Glutamatergic neuron (in vitro differentiated cells): ENCODE data around the gene TANK. TPM values are rescaled to one million over a fixed set of nuclear protein-coding genes. Genes with fewer than 3 reads are reported as not detected.

Experiments
- DNase-seq: peaks from one replicate; pipeline ENCODE4 v3.0.0; 2022
- H3K27ac Mint-ChIP-seq: one replicate; pipeline ENCODE4 v1.8.0; 2020; ENCODE audit warnings: mild to moderate bottlenecking, mixed read lengths, inconsistent platforms; ENCODE audit not compliant: unreplicated experiment
- H3K27me3 Mint-ChIP-seq: one replicate; pipeline ENCODE4 v1.8.0; 2020; ENCODE audit warnings: mild to moderate bottlenecking, moderate library complexity, mixed read lengths, inconsistent platforms; ENCODE audit not compliant: unreplicated experiment
- H3K36me3 Mint-ChIP-seq: one replicate; pipeline ENCODE4 v1.8.0; 2020; ENCODE audit warnings: mild to moderate bottlenecking, mixed read lengths, inconsistent platforms; ENCODE audit not compliant: unreplicated experiment
- H3K4me1 Mint-ChIP-seq: one replicate; pipeline ENCODE4 v1.8.0; 2020; ENCODE audit warnings: mild to moderate bottlenecking, low read depth, mixed read lengths, inconsistent platforms; ENCODE audit not compliant: unreplicated experiment
- H3K4me3 Mint-ChIP-seq: one replicate; pipeline ENCODE4 v1.8.0; 2020; ENCODE audit warnings: mild to moderate bottlenecking, mixed read lengths, inconsistent platforms; ENCODE audit not compliant: unreplicated experiment
- H3K9me3 Mint-ChIP-seq: one replicate; pipeline ENCODE4 v1.8.0; 2020; ENCODE audit warnings: mild to moderate bottlenecking, moderate library complexity, mixed read lengths, inconsistent platforms; ENCODE audit not compliant: unreplicated experiment
- CTCF ChIP-seq: fragments of 200-600 bp; sonication (generic); IDR thresholded peaks from one replicate; pipeline ENCODE4 v1.5.0; 2021; ENCODE audit not compliant: partially characterized antibody, unreplicated experiment
- total RNA-seq: library from RNA; stranded (reverse); fragmentation: NEBNext Ultra II Directional; extraction: Animal tissue kit (Norgen Biotek cat#: 25700); gene quantifications from one replicate; pipeline ENCODE4 v1.2.1, GENCODE V29; 2021; ENCODE audit not compliant: unreplicated experiment

TANK gene
- total RNA-seq, 1 donor from 2014 or later, result 45.9 TPM

- H3K4me1 Mint-ChIP-seq, result peaks cover 4% of the 10 kb centered on the region
- no peak for TF ChIP-seq CTCF
- H3K27ac Mint-ChIP-seq, result peak overlapping the region; percentile 100
- H3K9me3 Mint-ChIP-seq, result peaks cover 4% of the 10 kb centered on the region
- no peak for DNase-seq
- peaks cover 2% of the 10 kb centered on the region for H3K27me3 Mint-ChIP-seq
- H3K36me3 Mint-ChIP-seq, result no peaks in the 10 kb centered on the region
- peak overlapping the region; percentile 100 for H3K4me3 Mint-ChIP-seq
Observed at GRCh38 chr2:161161074-161161706, 962 bp downstream of the TANK start.

GRCh38 chr2:161163440-161163839 lies 3.2 kb downstream of the TANK start:
- no peak for TF ChIP-seq CTCF
- DNase-seq, result no peak
- Mint-ChIP-seq H3K9me3 (peaks cover 4% of the 10 kb centered on the region), H3K36me3 (no peaks in the 10 kb centered on the region), H3K27ac (no peak overlapping the region), H3K27me3 (peaks cover 2% of the 10 kb centered on the region), H3K4me3 (no peak overlapping the region), H3K4me1 (peaks cover 4% of the 10 kb centered on the region)

GRCh38 chr2:161164161-161164560 lies 3.9 kb downstream of the TANK start:
- no peak for DNase-seq
- Mint-ChIP-seq H3K27ac (no peak overlapping the region), H3K36me3 (no peaks in the 10 kb centered on the region)

GRCh38 chr2:161165266-161165665 lies 5.0 kb downstream of the TANK start:
- H3K9me3 Mint-ChIP-seq, result peaks cover 3% of the 10 kb centered on the region
- no peaks in the 10 kb centered on the region for H3K36me3 Mint-ChIP-seq
- no peak for DNase-seq
- peaks cover 1% of the 10 kb centered on the region for H3K27me3 Mint-ChIP-seq
- H3K27ac Mint-ChIP-seq, result no peak overlapping the region
- peaks cover 4% of the 10 kb centered on the region for H3K4me1 Mint-ChIP-seq
- no peak overlapping the region for H3K4me3 Mint-ChIP-seq
- no peak for TF ChIP-seq CTCF

More at GRCh38 chr2:161164161-161164560, 3.9 kb downstream of the TANK start:
- Mint-ChIP-seq H3K4me3 (no peak overlapping the region), H3K9me3 (peaks cover 4% of the 10 kb centered on the region), H3K4me1 (peaks cover 4% of the 10 kb centered on the region), H3K27me3 (peaks cover 2% of the 10 kb centered on the region)
- TF ChIP-seq CTCF, result no peak

- Mint-ChIP-seq H3K4me3 (no peak overlapping the region), H3K27me3 (no peaks in the 10 kb centered on the region), H3K4me1 (peaks cover 5% of the 10 kb centered on the region), H3K9me3 (peaks cover 1% of the 10 kb centered on the region), H3K36me3 (no peaks in the 10 kb centered on the region), H3K27ac (no peak overlapping the region)
- TF ChIP-seq CTCF, result no peak
- no peak for DNase-seq
Observed at GRCh38 chr2:161165811-161166210, 5.6 kb downstream of the TANK start.
